Stimulated activated CD4-positive, alpha-beta T cell treated with anti-CD3 and anti-CD28 coated beads, Interleukin-2, amount 100 ng/mL, for 24 hours (primary cell): ENCODE data around the gene NDST4.
"Not testable (repeated sequence)": the region's sequence is repeated elsewhere in the genome, so short reads cannot be mapped to it uniquely, and the experiment has no call there.

Source experiments
- DNase-seq, 2 donors: peaks; one replicate each; pipeline ENCODE4 v3.0.0-alpha.2; 2020

The NDST4 gene

GRCh38 chr4:115053313-115053712 is 60.1 kb downstream of the NDST4 start:
- DNase-seq, result no peak

GRCh38 chr4:115042496-115042895 is 70.9 kb downstream of the NDST4 start:
- DNase-seq, result no peak

- DNase-seq, result no peak
Measured at GRCh38 chr4:115030281-115030680, 83.1 kb downstream of the NDST4 start.

- no peak for DNase-seq
Measured at GRCh38 chr4:115028682-115029410, 84.6 kb downstream of the NDST4 start.

GRCh38 chr4:114999880-115000279 is 113.5 kb downstream of the NDST4 start:
- no peak for DNase-seq

GRCh38 chr4:114998316-114998715 is 115.1 kb downstream of the NDST4 start:
- DNase-seq, result no peak

- no peak for DNase-seq
Measured at GRCh38 chr4:114997576-114998247, 115.7 kb downstream of the NDST4 start.

GRCh38 chr4:114986133-114986532 is 127.3 kb downstream of the NDST4 start:
- DNase-seq, result no peak

GRCh38 chr4:114980932-114981708 is 132.3 kb downstream of the NDST4 start:
- no peak for DNase-seq

GRCh38 chr4:114980399-114980798 is 133.0 kb downstream of the NDST4 start:
- not testable (repeated sequence) for DNase-seq

GRCh38 chr4:114976901-114977300 is 136.5 kb downstream of the NDST4 start:
- DNase-seq, result no peak

GRCh38 chr4:114964026-114964425 is 149.4 kb downstream of the NDST4 start:
- no peak for DNase-seq

- no peak for DNase-seq
Measured at GRCh38 chr4:114945616-114946015, 167.8 kb downstream of the NDST4 start.

- no peak for DNase-seq
Measured at GRCh38 chr4:114941503-114941902, 171.9 kb downstream of the NDST4 start.

GRCh38 chr4:114927881-114928280 is 185.5 kb downstream of the NDST4 start:
- DNase-seq, result no peak

- DNase-seq, result no peak
Measured at GRCh38 chr4:114926583-114926982, 186.8 kb downstream of the NDST4 start.

GRCh38 chr4:114924311-114924710 is 189.1 kb downstream of the NDST4 start:
- DNase-seq, result no peak

- no peak for DNase-seq
Measured at GRCh38 chr4:114922592-114922933, 190.9 kb downstream of the NDST4 start.

- no peak for DNase-seq
Measured at GRCh38 chr4:114921790-114922591, 191.4 kb downstream of the NDST4 start.

GRCh38 chr4:114921191-114921590 is 192.2 kb downstream of the NDST4 start:
- DNase-seq, result no peak

GRCh38 chr4:114911111-114911510 is 202.3 kb downstream of the NDST4 start:
- DNase-seq, result no peak

- no peak for DNase-seq
Measured at GRCh38 chr4:114907568-114907967, 205.9 kb downstream of the NDST4 start.

- DNase-seq, result no peak
Measured at GRCh38 chr4:114905017-114905416, 208.4 kb downstream of the NDST4 start.
